GM19438 (cell line): ENCODE results near the gene TRDMT1.
A peak's percentile ranks its signal among the peaks of the same experiment; 100 is the strongest.

Experiments
- ATAC-seq: cut with Tn5 transposase; IDR thresholded peaks from one replicate; pipeline ENCODE4 v1.9.1; 2021; ENCODE audit warnings: low read depth; ENCODE audit not compliant: unreplicated experiment

The TRDMT1 gene, protein sequence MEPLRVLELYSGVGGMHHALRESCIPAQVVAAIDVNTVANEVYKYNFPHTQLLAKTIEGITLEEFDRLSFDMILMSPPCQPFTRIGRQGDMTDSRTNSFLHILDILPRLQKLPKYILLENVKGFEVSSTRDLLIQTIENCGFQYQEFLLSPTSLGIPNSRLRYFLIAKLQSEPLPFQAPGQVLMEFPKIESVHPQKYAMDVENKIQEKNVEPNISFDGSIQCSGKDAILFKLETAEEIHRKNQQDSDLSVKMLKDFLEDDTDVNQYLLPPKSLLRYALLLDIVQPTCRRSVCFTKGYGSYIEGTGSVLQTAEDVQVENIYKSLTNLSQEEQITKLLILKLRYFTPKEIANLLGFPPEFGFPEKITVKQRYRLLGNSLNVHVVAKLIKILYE

GRCh38 chr10:17200912-17201793, at the start of gene TRDMT1:
TSS of gene TRDMT1 (minus strand) at chr10:17201672. CDS start at chr10:17201634, 38 bp downstream.
- peak; percentile 88 for ATAC-seq

GRCh38 chr10:17250736-17251135, 49.3 kb upstream of the TRDMT1 start:
- ATAC-seq: no peak

DNA sequence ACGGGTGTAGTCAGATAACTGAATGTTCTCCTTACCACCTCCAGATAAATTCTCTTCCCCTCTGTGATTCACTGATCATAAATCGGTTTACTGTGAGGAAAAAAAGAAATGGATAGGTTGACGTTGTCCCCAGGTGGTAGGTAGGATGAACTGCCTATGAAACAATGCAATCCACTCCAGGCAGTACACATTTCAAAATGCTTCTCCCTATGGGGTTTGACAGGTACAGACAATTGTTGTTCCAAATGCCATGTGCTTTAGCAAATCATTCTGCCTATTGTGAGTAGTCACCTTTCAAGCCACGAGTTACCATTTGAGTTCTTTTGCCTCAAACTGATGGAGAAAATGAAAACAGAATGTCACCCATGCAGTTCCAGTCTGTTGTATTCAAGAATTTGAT, 48.3 kb upstream of the TRDMT1 start:
- ATAC-seq: no peak

- ATAC-seq: no peak
Observed at GRCh38 chr10:17248964-17249363, 47.5 kb upstream of the TRDMT1 start.

GRCh38 chr10:17247210-17247609, 45.7 kb upstream of the TRDMT1 start:
- no peak for ATAC-seq

DNA sequence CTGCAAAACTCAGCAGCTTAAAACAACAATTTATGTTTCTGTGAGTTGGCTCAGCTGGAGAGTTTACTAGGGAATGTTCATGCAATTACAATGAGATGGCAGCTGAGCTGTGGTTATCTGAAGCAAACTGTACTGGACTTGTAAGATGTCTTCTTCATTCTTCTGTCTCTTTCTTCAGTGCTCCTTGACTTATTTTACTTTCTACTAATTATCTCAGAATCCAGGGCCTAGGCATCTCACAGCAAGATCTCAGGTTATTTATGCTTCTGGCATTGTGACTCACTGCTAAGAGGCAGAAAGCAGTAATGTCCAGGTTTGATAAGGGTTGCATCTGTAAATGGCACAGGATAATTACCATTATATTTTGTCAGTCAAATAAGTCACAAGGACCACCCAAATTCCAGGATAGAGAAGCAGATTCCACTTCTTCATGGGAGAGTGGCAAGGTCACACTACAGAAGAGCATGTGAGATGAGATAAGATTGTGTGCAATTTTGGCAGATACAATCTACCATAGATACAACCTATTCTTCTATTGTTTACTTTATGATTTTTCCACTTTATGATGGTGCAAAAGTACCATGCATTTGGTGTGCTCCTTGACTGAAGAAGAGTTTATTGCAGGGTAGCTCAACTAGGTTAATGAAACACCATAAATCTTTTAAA, 43.4 kb upstream of the TRDMT1 start:
- ATAC-seq: no peak

- ATAC-seq: no peak
Observed at GRCh38 chr10:17241611-17242333, 40.3 kb upstream of the TRDMT1 start.

GRCh38 chr10:17240616-17241015, 39.1 kb upstream of the TRDMT1 start:
- no peak for ATAC-seq

- no peak for ATAC-seq
Observed at GRCh38 chr10:17240096-17240495, 38.6 kb upstream of the TRDMT1 start.

DNA sequence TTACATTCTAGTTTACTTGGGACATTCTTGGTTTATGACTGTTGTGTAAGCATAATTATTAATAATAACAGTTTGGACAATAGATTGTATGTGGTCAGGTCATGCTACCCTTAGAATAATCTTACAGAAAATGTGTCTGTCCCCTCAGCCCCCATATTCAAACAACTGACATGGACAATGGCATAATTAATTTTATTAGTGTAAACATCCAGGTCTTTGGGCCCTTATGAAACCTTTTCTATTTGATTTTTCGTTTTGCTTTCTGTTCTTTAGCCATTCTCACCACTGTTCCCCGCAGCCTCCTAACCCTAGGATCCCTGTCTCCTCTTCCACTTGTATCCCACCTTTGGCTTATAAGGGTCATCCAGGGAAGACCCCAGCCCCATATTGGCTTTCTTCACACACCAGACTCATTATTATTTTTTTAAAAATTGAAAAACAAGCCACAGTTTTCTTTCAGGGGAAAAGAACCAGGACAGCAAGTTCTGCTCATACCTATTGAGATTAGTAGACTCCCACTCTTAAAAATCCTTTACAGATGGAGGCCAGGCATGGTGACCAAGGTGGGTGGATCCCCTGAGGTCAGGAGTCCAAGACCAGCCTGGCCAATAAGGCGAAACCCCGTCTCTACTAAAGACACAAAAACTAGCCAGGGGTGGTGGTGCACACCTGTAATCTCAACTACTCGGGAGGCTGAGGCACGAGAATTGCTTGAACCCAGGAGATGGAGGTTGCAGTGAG, 38.0 kb upstream of the TRDMT1 start:
- no peak for ATAC-seq

- no peak for ATAC-seq
Observed at GRCh38 chr10:17238445-17239291, 37.2 kb upstream of the TRDMT1 start.

DNA sequence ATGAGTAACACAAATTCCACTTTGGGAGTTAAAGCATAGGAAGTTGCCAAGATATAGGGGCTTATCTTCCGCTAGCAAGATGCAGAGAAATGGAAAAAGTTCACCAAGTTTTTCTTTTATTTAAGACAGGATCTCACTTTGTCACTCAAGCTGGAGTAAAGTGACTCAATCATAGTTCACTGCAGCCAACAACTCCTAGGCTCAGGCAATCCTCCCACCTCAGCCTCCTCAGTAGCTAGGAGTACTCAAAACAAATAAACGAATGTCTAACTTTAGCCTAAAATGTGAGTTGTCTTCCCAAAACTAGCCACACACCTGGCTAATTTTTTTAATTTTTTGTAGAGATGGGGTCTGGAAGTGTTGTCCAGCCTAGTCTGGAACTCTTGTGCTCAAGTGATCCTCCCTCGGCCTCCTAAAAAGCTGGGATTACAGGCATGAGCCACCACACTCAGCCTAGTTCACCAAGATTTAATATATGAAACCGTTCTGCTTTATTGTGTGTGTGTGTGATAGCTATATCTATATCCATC, 36.5 kb upstream of the TRDMT1 start:
- ATAC-seq: no peak

DNA sequence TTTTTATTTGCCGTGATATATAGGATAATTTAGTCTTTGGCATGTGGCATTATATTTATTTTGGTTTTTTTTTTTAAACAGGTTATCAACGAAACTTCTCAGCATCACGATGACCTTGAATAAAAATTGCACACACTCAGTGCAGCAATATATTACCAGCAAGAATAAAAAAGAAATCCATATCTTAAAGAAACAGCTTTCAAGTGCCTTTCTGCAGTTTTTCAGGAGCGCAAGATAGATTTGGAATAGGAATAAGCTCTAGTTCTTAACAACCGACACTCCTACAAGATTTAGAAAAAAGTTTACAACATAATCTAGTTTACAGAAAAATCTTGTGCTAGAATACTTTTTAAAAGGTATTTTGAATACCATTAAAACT, 35.7 kb upstream of the TRDMT1 start:
- ATAC-seq: no peak

GRCh38 chr10:17236468-17237148, 35.1 kb upstream of the TRDMT1 start:
- no peak for ATAC-seq

GRCh38 chr10:17235136-17235535, 33.7 kb upstream of the TRDMT1 start:
- no peak for ATAC-seq

DNA sequence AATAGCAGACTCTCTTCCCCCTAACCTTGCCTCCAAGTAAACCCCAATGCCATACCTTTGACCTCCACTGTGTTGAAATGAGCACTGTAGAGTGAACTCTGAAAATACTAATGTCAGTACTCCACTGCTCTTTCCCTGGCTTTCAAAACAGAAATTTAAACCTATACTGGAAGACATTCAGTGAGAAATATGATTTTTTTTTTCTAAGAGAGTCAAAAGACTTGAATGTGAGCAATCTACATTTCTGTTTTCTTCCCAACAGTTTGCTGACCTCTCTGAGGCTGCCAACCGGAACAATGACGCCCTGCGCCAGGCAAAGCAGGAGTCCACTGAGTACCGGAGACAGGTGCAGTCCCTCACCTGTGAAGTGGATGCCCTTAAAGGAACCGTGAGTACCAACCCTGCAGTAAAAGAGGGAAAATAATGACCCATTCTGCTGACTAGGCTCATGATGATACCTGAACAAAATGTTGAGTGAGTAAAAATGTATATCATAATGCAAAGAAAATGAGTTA, 33.0 kb upstream of the TRDMT1 start:
- ATAC-seq: no peak

- ATAC-seq: no peak
Observed at GRCh38 chr10:17233286-17233991, 32.0 kb upstream of the TRDMT1 start.
